GM19025 (cell line): Measurements from ENCODE around the gene AFF4.
"Not testable (repeated sequence)": the region's sequence is repeated elsewhere in the genome, so short reads cannot be mapped to it uniquely, and the experiment has no call there.

Source experiments
- ATAC-seq: cut with Tn5 transposase; IDR thresholded peaks from one replicate; pipeline ENCODE4 v1.9.1; 2021; ENCODE audit warnings: mild to moderate bottlenecking, low read depth, moderate library complexity; ENCODE audit not compliant: unreplicated experiment

The AFF4 gene

GRCh38 chr5:132865668-132866341, 97.6 kb downstream of the AFF4 start:
- ATAC-seq = no peak

GRCh38 chr5:132860742-132861141, 102.7 kb downstream of the AFF4 start:
- no peak for ATAC-seq

- ATAC-seq = no peak
Measured at GRCh38 chr5:132859889-132860437, 103.5 kb downstream of the AFF4 start.

- no peak for ATAC-seq
Measured at GRCh38 chr5:132856011-132856410, 107.4 kb downstream of the AFF4 start.

GRCh38 chr5:132854992-132855391, 108.4 kb downstream of the AFF4 start:
- not testable (repeated sequence) for ATAC-seq

- no peak for ATAC-seq
Measured at GRCh38 chr5:132854301-132854700, 109.1 kb downstream of the AFF4 start.

GRCh38 chr5:132853790-132854189, 109.6 kb downstream of the AFF4 start:
- ATAC-seq = no peak

GRCh38 chr5:132853323-132853722, 110.1 kb downstream of the AFF4 start:
- no peak for ATAC-seq

- ATAC-seq = no peak
Measured at GRCh38 chr5:132850066-132850465, 113.4 kb downstream of the AFF4 start.

GRCh38 chr5:132849347-132849746, 114.1 kb downstream of the AFF4 start:
- no peak for ATAC-seq

- no peak for ATAC-seq
Measured at GRCh38 chr5:132848270-132848669, 115.2 kb downstream of the AFF4 start.

- ATAC-seq = no peak
Measured at GRCh38 chr5:132841305-132841704, 122.1 kb downstream of the AFF4 start.

- ATAC-seq = no peak
Measured at GRCh38 chr5:132840896-132841295, 122.5 kb downstream of the AFF4 start.

GRCh38 chr5:132840313-132840712, 123.1 kb downstream of the AFF4 start:
- no peak for ATAC-seq

- ATAC-seq = no peak
Measured at GRCh38 chr5:132839426-132840301, 123.8 kb downstream of the AFF4 start.

GRCh38 chr5:132838516-132839282, 124.7 kb downstream of the AFF4 start:
- no peak for ATAC-seq

- ATAC-seq = no peak
Measured at GRCh38 chr5:132837868-132838267, 125.6 kb downstream of the AFF4 start.

- no peak for ATAC-seq
Measured at GRCh38 chr5:132836852-132837251, 126.6 kb downstream of the AFF4 start.

GRCh38 chr5:132834057-132834456, 129.4 kb downstream of the AFF4 start:
- ATAC-seq = no peak

GRCh38 chr5:132832612-132833011, 130.8 kb downstream of the AFF4 start:
- ATAC-seq = no peak
